ENCODE measurements around the gene DAAM2.

DAAM2 gene

GRCh38 chr6:39808964-39809363 lies 16.8 kb downstream of the DAAM2 start:
- H3K27ac ChIP-seq (ENCODE audit: low read length) = no peak overlapping the region
- no peaks in the 10 kb centered on the region for H3K36me3 ChIP-seq (ENCODE audit: insufficient read depth, low read depth, low read length)
- H3K9ac ChIP-seq (ENCODE audit: low read depth, low read length) = no peak overlapping the region
- no peak overlapping the region; the same call in 1 of the 2 replicates for H3K4me3 ChIP-seq (ENCODE audit: low read length)
- H3K4me1 ChIP-seq (ENCODE audit: insufficient read depth, low read length) = peaks cover 12% of the 10 kb centered on the region; the same call in 1 of the 2 replicates
- no peaks in the 10 kb centered on the region; the same call in 1 of the 2 replicates for H3K27me3 ChIP-seq (ENCODE audit: insufficient read depth, low read length)
- no peaks in the 10 kb centered on the region for H3K9me3 ChIP-seq (ENCODE audit: insufficient read depth, low read depth, low read length)

GRCh38 chr6:39811835-39812345 lies 19.7 kb downstream of the DAAM2 start:
- no peak overlapping the region for H3K9ac ChIP-seq (ENCODE audit: low read depth, low read length)
- H3K4me3 ChIP-seq (ENCODE audit: low read length) = no peak overlapping the region
- no peaks in the 10 kb centered on the region for H3K9me3 ChIP-seq (ENCODE audit: insufficient read depth, low read depth, low read length)
- H3K4me1 ChIP-seq (ENCODE audit: insufficient read depth, low read length) = peaks cover 12% of the 10 kb centered on the region; the same call in 1 of the 2 replicates
- no peaks in the 10 kb centered on the region; the same call in 1 of the 2 replicates for H3K27me3 ChIP-seq (ENCODE audit: insufficient read depth, low read length)
- H3K36me3 ChIP-seq (ENCODE audit: insufficient read depth, low read depth, low read length) = no peaks in the 10 kb centered on the region
- H3K27ac ChIP-seq (ENCODE audit: low read length) = no peak overlapping the region

GRCh38 chr6:39812496-39812852 lies 20.3 kb downstream of the DAAM2 start:
- H3K4me3 ChIP-seq (ENCODE audit: low read length) = no peak overlapping the region
- peaks cover 12% of the 10 kb centered on the region; the same call in 1 of the 2 replicates for H3K4me1 ChIP-seq (ENCODE audit: insufficient read depth, low read length)
- H3K27me3 ChIP-seq (ENCODE audit: insufficient read depth, low read length) = no peaks in the 10 kb centered on the region; the same call in 1 of the 2 replicates
- no peaks in the 10 kb centered on the region for H3K9me3 ChIP-seq (ENCODE audit: insufficient read depth, low read depth, low read length)
- no peak overlapping the region for H3K27ac ChIP-seq (ENCODE audit: low read length)
- H3K36me3 ChIP-seq (ENCODE audit: insufficient read depth, low read depth, low read length) = no peaks in the 10 kb centered on the region
- no peak overlapping the region for H3K9ac ChIP-seq (ENCODE audit: low read depth, low read length)

- no peak overlapping the region for H3K9ac ChIP-seq (ENCODE audit: low read depth, low read length)
- H3K27ac ChIP-seq (ENCODE audit: low read length) = no peak overlapping the region
- no peak overlapping the region for H3K4me3 ChIP-seq (ENCODE audit: low read length)
- H3K36me3 ChIP-seq (ENCODE audit: insufficient read depth, low read depth, low read length) = no peaks in the 10 kb centered on the region
- H3K27me3 ChIP-seq (ENCODE audit: insufficient read depth, low read length) = no peaks in the 10 kb centered on the region; the same call in 1 of the 2 replicates
- H3K9me3 ChIP-seq (ENCODE audit: insufficient read depth, low read depth, low read length) = no peaks in the 10 kb centered on the region
- H3K4me1 ChIP-seq (ENCODE audit: insufficient read depth, low read length) = peaks cover 12% of the 10 kb centered on the region; the same call in 1 of the 2 replicates
These were observed 20.8 kb downstream of the DAAM2 start for GRCh38 chr6:39812853-39813533.

GRCh38 chr6:39814236-39814635 lies 22.1 kb downstream of the DAAM2 start:
- H3K4me3 ChIP-seq (ENCODE audit: low read length) = no peak overlapping the region
- no peaks in the 10 kb centered on the region for H3K9me3 ChIP-seq (ENCODE audit: insufficient read depth, low read depth, low read length)
- no peaks in the 10 kb centered on the region for H3K36me3 ChIP-seq (ENCODE audit: insufficient read depth, low read depth, low read length)
- H3K9ac ChIP-seq (ENCODE audit: low read depth, low read length) = no peak overlapping the region
- no peak overlapping the region for H3K27ac ChIP-seq (ENCODE audit: low read length)
- no peaks in the 10 kb centered on the region; the same call in 1 of the 2 replicates for H3K27me3 ChIP-seq (ENCODE audit: insufficient read depth, low read length)
- peaks cover 3% of the 10 kb centered on the region; the same call in 1 of the 2 replicates for H3K4me1 ChIP-seq (ENCODE audit: insufficient read depth, low read length)

- Histone ChIP-seq H3K36me3 (ENCODE audit: insufficient read depth, low read depth, low read length) (no peaks in the 10 kb centered on the region), H3K27ac (ENCODE audit: low read length) (no peak overlapping the region), H3K9me3 (ENCODE audit: insufficient read depth, low read depth, low read length) (no peaks in the 10 kb centered on the region), H3K9ac (ENCODE audit: low read depth, low read length) (no peak overlapping the region), H3K4me1 (ENCODE audit: insufficient read depth, low read length) (peaks cover 3% of the 10 kb centered on the region; the same call in 1 of the 2 replicates), H3K27me3 (ENCODE audit: insufficient read depth, low read length) (no peaks in the 10 kb centered on the region), H3K4me3 (ENCODE audit: low read length) (no peak overlapping the region)
These were observed 23.2 kb downstream of the DAAM2 start for GRCh38 chr6:39815356-39815755.

GRCh38 chr6:39816747-39817146 lies 24.6 kb downstream of the DAAM2 start:
- no peaks in the 10 kb centered on the region for H3K36me3 ChIP-seq (ENCODE audit: insufficient read depth, low read depth, low read length)
- no peaks in the 10 kb centered on the region for H3K9me3 ChIP-seq (ENCODE audit: insufficient read depth, low read depth, low read length)
- no peak overlapping the region for H3K27ac ChIP-seq (ENCODE audit: low read length)
- H3K4me1 ChIP-seq (ENCODE audit: insufficient read depth, low read length) = peaks cover 3% of the 10 kb centered on the region; the same call in 1 of the 2 replicates
- no peak overlapping the region for H3K9ac ChIP-seq (ENCODE audit: low read depth, low read length)
- no peaks in the 10 kb centered on the region for H3K27me3 ChIP-seq (ENCODE audit: insufficient read depth, low read length)
- H3K4me3 ChIP-seq (ENCODE audit: low read length) = no peak overlapping the region

- H3K4me3 ChIP-seq (ENCODE audit: low read length) = no peak overlapping the region
- H3K36me3 ChIP-seq (ENCODE audit: insufficient read depth, low read depth, low read length) = no peaks in the 10 kb centered on the region
- H3K27ac ChIP-seq (ENCODE audit: low read length) = no peak overlapping the region
- H3K27me3 ChIP-seq (ENCODE audit: insufficient read depth, low read length) = no peaks in the 10 kb centered on the region
- H3K9ac ChIP-seq (ENCODE audit: low read depth, low read length) = no peak overlapping the region
- H3K9me3 ChIP-seq (ENCODE audit: insufficient read depth, low read depth, low read length) = no peaks in the 10 kb centered on the region
- H3K4me1 ChIP-seq (ENCODE audit: insufficient read depth, low read length) = no peaks in the 10 kb centered on the region
These were observed 26.5 kb downstream of the DAAM2 start for GRCh38 chr6:39818695-39819094.

- Histone ChIP-seq H3K9me3 (ENCODE audit: insufficient read depth, low read depth, low read length) (no peaks in the 10 kb centered on the region), H3K9ac (ENCODE audit: low read depth, low read length) (no peak overlapping the region), H3K27me3 (ENCODE audit: insufficient read depth, low read length) (no peaks in the 10 kb centered on the region), H3K27ac (ENCODE audit: low read length) (no peak overlapping the region), H3K36me3 (ENCODE audit: insufficient read depth, low read depth, low read length) (no peaks in the 10 kb centered on the region), H3K4me3 (ENCODE audit: low read length) (no peak overlapping the region), H3K4me1 (ENCODE audit: insufficient read depth, low read length) (no peaks in the 10 kb centered on the region)
These were observed 27.1 kb downstream of the DAAM2 start for GRCh38 chr6:39819228-39819627.

- Histone ChIP-seq H3K9me3 (ENCODE audit: insufficient read depth, low read depth, low read length) (no peaks in the 10 kb centered on the region), H3K36me3 (ENCODE audit: insufficient read depth, low read depth, low read length) (no peaks in the 10 kb centered on the region), H3K9ac (ENCODE audit: low read depth, low read length) (no peak overlapping the region), H3K27ac (ENCODE audit: low read length) (no peak overlapping the region), H3K27me3 (ENCODE audit: insufficient read depth, low read length) (no peaks in the 10 kb centered on the region), H3K4me1 (ENCODE audit: insufficient read depth, low read length) (no peaks in the 10 kb centered on the region; the same call in 1 of the 2 replicates), H3K4me3 (ENCODE audit: low read length) (no peak overlapping the region)
These were observed 27.5 kb downstream of the DAAM2 start for GRCh38 chr6:39819676-39820075.

- no peaks in the 10 kb centered on the region for H3K36me3 ChIP-seq (ENCODE audit: insufficient read depth, low read depth, low read length)
- H3K27ac ChIP-seq (ENCODE audit: low read length) = no peak overlapping the region
- H3K4me3 ChIP-seq (ENCODE audit: low read length) = no peak overlapping the region
- H3K9ac ChIP-seq (ENCODE audit: low read depth, low read length) = no peak overlapping the region
- H3K9me3 ChIP-seq (ENCODE audit: insufficient read depth, low read depth, low read length) = no peaks in the 10 kb centered on the region
- no peaks in the 10 kb centered on the region; the same call in 1 of the 2 replicates for H3K4me1 ChIP-seq (ENCODE audit: insufficient read depth, low read length)
- H3K27me3 ChIP-seq (ENCODE audit: insufficient read depth, low read length) = no peaks in the 10 kb centered on the region
These were observed 28.4 kb downstream of the DAAM2 start for GRCh38 chr6:39820553-39820952.

GRCh38 chr6:39821046-39821740 lies 29.0 kb downstream of the DAAM2 start:
- Histone ChIP-seq H3K9me3 (ENCODE audit: insufficient read depth, low read depth, low read length) (no peaks in the 10 kb centered on the region), H3K36me3 (ENCODE audit: insufficient read depth, low read depth, low read length) (no peaks in the 10 kb centered on the region), H3K27me3 (ENCODE audit: insufficient read depth, low read length) (no peaks in the 10 kb centered on the region), H3K9ac (ENCODE audit: low read depth, low read length) (no peak overlapping the region), H3K27ac (ENCODE audit: low read length) (no peak overlapping the region), H3K4me1 (ENCODE audit: insufficient read depth, low read length) (no peaks in the 10 kb centered on the region; the same call in 1 of the 2 replicates), H3K4me3 (ENCODE audit: low read length) (no peak overlapping the region)
